ENCODE data around the gene WSB1. TPM values are rescaled to one million over a fixed set of nuclear protein-coding genes. Genes with fewer than 3 reads are reported as not detected.

WSB1 gene
- total and polyA plus RNA-seq, 9 of the 15 experiments (the other 6 are each of a cell fraction or from before 2014, with no cell fraction given) = 22.8 to 229 (median 81.1) TPM

DNA sequence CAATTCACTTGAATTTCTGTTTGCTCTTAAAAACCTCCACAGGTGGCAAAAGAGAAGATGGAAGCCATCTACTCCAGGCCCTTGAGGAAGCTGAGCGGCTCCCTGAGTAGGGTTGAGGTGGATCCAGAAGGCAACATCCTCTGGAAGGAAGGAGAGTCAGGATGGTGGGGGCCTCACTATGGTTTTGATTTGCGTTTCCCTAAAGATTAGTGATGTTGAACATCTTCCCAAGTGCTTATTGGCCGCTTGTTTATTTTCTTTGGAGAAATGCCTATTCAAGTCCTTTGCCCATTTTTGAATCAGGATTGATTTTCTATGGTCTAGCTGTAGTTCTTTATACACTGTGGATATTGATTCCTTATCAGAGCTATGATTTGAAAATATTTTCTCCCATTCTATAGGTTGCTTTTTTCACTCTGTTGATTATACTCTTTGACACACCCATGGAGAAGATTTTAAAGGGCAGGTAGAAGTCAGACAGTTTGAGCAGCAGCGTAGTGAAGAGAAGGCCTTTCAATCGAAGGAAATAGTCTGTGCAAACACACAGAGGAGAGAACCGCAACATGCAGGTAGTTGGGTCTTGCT is 58.6 kb downstream of the WSB1 start:
- peak overlapping the region; percentile 97 for H3K9ac ChIP-seq (ENCODE audit: insufficient read depth in 1 of 2, low read depth in 2 of 2, low read length in 2 of 2)
- no TSS peak for BruUV-seq (replicated peaks)
- peak overlapping the region; percentile 79 for H3K4me3 ChIP-seq
- H3K27me3 ChIP-seq (ENCODE audit: control insufficient read depth in 2 of 2, insufficient read depth in 2 of 2, low read length in 2 of 2) = no peaks in the 10 kb centered on the region
- DNase-seq (ENCODE audit: extremely low read depth in 1 of 4, low spot score in 3 of 4) (no peak), FAIRE-seq (peak; percentile 40), ATAC-seq (no peak)
- WGBS (ENCODE audit: insufficient coverage, low coverage, missing lambda C conversion rate) = 12% methylated on average over 6 of the region's 6 CpGs
- H3K9me1 ChIP-seq (ENCODE audit: control insufficient read depth, insufficient read depth, low read length) = no peaks in the 10 kb centered on the region
- in situ Hi-C loops (cut with MboI) (no loop called here), intact Hi-C loops (cut with micrococcal nuclease) (loop anchor here (1.0 to 10.0 kb wide), 6 partner anchors 28 to 300 kb away; partner anchors contain the start of gene KSR1)
- H3K79me2 ChIP-seq (ENCODE audit: control insufficient read depth, insufficient read depth, low read length) = peaks cover 32% of the 10 kb centered on the region
- ChIA-PET POLR2A (interaction anchor here (0.7 to 1.7 kb wide), 11 partner anchors 9 to 262 kb away, joined by 3 to 12 read pairs (median 3); no protein-coding TSS in a partner anchor), CTCF (ENCODE audit: low intra/inter-chr PET ratio) (interaction anchor here (3.3 kb wide), 1 partner anchor 247 kb away, joined by 27 read pairs; no protein-coding TSS in a partner anchor)
- 0 out of 2 replicates have a peak, but pooled peaks cover 7% of the 10 kb centered on the region for H3K9me3 ChIP-seq (replicated peaks; ENCODE audit: control insufficient read depth, insufficient read depth, low read depth, low read length)
- peaks cover 32 to 35% of the 10 kb centered on the region in 2 experiments for H3K4me1 ChIP-seq (replicated peaks in 1 of 2; ENCODE audit: control insufficient read depth in 2 of 2, insufficient read depth in 2 of 2, low read length in 2 of 2)
- H2AFZ ChIP-seq (ENCODE audit: low read depth, low read length) = no peak overlapping the region
- H4K20me1 ChIP-seq (replicated peaks; ENCODE audit: control insufficient read depth, insufficient read depth, low read length) = no peaks in the 10 kb centered on the region
- peak overlapping the region; percentile 98 for H3K27ac ChIP-seq (ENCODE audit: extremely low read depth, low read depth, low read length)
- H3K4me2 ChIP-seq (ENCODE audit: insufficient read depth, low read length) = peak overlapping the region; percentile 100
- H3K36me3 ChIP-seq (ENCODE audit: control insufficient read depth, insufficient read depth, low read length) = peaks cover 20% of the 10 kb centered on the region
- TF ChIP-seq SMARCE1 (IDR thresholded peaks at IDR 0.05) (no peak), JUNB (CRISPR knock-in tag; conservative IDR thresholded peaks at IDR 0.05) (no peak), POLR2A (conservative IDR thresholded peaks at IDR 0.05) (peak; percentile 14; the same call in 1 of the 2 replicates), SUPT5H (IDR thresholded peaks at IDR 0.05) (peak; percentile 23; the same call in 1 of the 2 replicates), NR4A1 (CRISPR knock-in tag; IDR thresholded peaks at IDR 0.05) (no peak), NR4A1 (tag; IDR thresholded peaks at IDR 0.05) (0 out of 2 replicates have a peak, but pooled peaks have one; percentile 18), SMARCB1 (IDR thresholded peaks at IDR 0.05; ENCODE audit: insufficient read length, low read depth) (no peak), FOXK2 (conservative IDR thresholded peaks at IDR 0.05 in 1 of 2, IDR thresholded peaks at IDR 0.05 in 1 of 2; ENCODE audit: low read depth in 2 of 2) (peak in 1 of 2 experiments; percentile 38; a peak in 1 of 4 replicates), ZNF586 (CRISPR knock-in tag; conservative IDR thresholded peaks at IDR 0.05) (no peak), ARID1B (IDR thresholded peaks at IDR 0.05) (no peak), ZNF766 (CRISPR knock-in tag; conservative IDR thresholded peaks at IDR 0.05) (peak; percentile 36; the same call in 1 of the 2 replicates), SMARCA5 (IDR thresholded peaks at IDR 0.05) (no peak), KLF16 (IDR thresholded peaks at IDR 0.05) (no peak), EP300 (IDR thresholded peaks at IDR 0.05; ENCODE audit: low read length) (no peak), POLR2G (IDR thresholded peaks at IDR 0.05; ENCODE audit: low read depth, low read length) (no peak), CHCHD3 (CRISPR knock-in tag; IDR thresholded peaks at IDR 0.05) (no peak), ZSCAN32 (CRISPR knock-in tag; IDR thresholded peaks at IDR 0.05) (no peak)
- TF ChIP-seq, protein P1, sequence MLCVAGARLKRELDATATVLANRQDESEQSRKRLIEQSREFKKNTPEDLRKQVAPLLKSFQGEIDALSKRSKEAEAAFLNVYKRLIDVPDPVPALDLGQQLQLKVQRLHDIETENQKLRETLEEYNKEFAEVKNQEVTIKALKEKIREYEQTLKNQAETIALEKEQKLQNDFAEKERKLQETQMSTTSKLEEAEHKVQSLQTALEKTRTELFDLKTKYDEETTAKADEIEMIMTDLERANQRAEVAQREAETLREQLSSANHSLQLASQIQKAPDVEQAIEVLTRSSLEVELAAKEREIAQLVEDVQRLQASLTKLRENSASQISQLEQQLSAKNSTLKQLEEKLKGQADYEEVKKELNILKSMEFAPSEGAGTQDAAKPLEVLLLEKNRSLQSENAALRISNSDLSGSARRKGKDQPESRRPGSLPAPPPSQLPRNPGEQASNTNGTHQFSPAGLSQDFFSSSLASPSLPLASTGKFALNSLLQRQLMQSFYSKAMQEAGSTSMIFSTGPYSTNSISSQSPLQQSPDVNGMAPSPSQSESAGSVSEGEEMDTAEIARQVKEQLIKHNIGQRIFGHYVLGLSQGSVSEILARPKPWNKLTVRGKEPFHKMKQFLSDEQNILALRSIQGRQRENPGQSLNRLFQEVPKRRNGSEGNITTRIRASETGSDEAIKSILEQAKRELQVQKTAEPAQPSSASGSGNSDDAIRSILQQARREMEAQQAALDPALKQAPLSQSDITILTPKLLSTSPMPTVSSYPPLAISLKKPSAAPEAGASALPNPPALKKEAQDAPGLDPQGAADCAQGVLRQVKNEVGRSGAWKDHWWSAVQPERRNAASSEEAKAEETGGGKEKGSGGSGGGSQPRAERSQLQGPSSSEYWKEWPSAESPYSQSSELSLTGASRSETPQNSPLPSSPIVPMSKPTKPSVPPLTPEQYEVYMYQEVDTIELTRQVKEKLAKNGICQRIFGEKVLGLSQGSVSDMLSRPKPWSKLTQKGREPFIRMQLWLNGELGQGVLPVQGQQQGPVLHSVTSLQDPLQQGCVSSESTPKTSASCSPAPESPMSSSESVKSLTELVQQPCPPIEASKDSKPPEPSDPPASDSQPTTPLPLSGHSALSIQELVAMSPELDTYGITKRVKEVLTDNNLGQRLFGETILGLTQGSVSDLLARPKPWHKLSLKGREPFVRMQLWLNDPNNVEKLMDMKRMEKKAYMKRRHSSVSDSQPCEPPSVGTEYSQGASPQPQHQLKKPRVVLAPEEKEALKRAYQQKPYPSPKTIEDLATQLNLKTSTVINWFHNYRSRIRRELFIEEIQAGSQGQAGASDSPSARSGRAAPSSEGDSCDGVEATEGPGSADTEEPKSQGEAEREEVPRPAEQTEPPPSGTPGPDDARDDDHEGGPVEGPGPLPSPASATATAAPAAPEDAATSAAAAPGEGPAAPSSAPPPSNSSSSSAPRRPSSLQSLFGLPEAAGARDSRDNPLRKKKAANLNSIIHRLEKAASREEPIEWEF (CRISPR knock-in tag; IDR thresholded peaks at IDR 0.05) = 0 out of 2 replicates have a peak, but pooled peaks have one; percentile 55
- TF ChIP-seq, protein P2, sequence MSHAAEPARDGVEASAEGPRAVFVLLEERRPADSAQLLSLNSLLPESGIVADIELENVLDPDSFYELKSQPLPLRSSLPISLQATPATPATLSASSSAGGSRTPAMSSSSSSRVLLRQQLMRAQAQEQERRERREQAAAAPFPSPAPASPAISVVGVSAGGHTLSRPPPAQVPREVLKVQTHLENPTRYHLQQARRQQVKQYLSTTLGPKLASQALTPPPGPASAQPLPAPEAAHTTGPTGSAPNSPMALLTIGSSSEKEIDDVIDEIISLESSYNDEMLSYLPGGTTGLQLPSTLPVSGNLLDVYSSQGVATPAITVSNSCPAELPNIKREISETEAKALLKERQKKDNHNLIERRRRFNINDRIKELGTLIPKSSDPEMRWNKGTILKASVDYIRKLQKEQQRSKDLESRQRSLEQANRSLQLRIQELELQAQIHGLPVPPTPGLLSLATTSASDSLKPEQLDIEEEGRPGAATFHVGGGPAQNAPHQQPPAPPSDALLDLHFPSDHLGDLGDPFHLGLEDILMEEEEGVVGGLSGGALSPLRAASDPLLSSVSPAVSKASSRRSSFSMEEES (CRISPR knock-in tag; IDR thresholded peaks at IDR 0.05) = no peak
